Heart left ventricle (tissue), 16 donors: ENCODE data around the gene NECAB2. TPM values are rescaled to one million over a fixed set of nuclear protein-coding genes. Genes with fewer than 3 reads are reported as not detected.

Experiments used
- ATAC-seq, 4 donors: fragments of 200-7000 bp; cut with Tn5 transposase; one replicate each; pipeline ENCODE4 v1.9.1; 2020 to 2022; ENCODE audit warnings: moderate library complexity in 4 of 4, mild to moderate bottlenecking in 3 of 4, moderate number of reproducible peaks in 1 of 4
- DNase-seq, 5 donors: peaks; one replicate each; pipeline ENCODE4 v3.0.0-alpha.2; 2020
- H3K27ac ChIP-seq, 12 donors: fragments of 200-600 bp; sonication (generic) in 4 of 12; one replicate each; pipeline versions ENCODE4 v1.5.0 to v1.8.0; 2016 to 2022; ENCODE audit warnings: mild to moderate bottlenecking in 2 of 12
- H3K27me3 ChIP-seq, 9 donors: fragments of 200-600 bp; sonication (generic) in 2 of 9; one replicate each; pipeline versions ENCODE4 v1.5.1 to v1.8.0; 2016 to 2022; ENCODE audit warnings: mild to moderate bottlenecking in 3 of 9
- H3K36me3 ChIP-seq, 9 donors: fragments of 200-600 bp; sonication (generic) in 2 of 9; one replicate each; pipeline versions ENCODE4 v1.5.0 to v1.8.0; 2018 to 2022; ENCODE audit warnings: mild to moderate bottlenecking in 2 of 9
- H3K4me1 ChIP-seq, 12 donors: fragments of 200-600 bp; sonication (generic) in 4 of 12; one replicate each; pipeline versions ENCODE4 v1.5.0 to v1.8.0; 2016 to 2022; ENCODE audit warnings: mild to moderate bottlenecking in 3 of 12
- H3K4me3 ChIP-seq, 12 donors: fragments of 200-600 bp; sonication (generic) in 4 of 12; one replicate each; pipeline versions ENCODE4 v1.5.0 to v1.8.0; 2017 to 2022; ENCODE audit warnings: mild to moderate bottlenecking in 9 of 12, moderate library complexity in 4 of 12
- H3K9me3 ChIP-seq, 12 donors: fragments of 200-600 bp; sonication (generic) in 4 of 12; one replicate each; pipeline versions ENCODE4 v1.5.0 to v1.8.0; 2016 to 2022; ENCODE audit warnings: mild to moderate bottlenecking in 1 of 12
- CTCF ChIP-seq, 12 donors: fragments of 200-600 bp; sonication (generic) in 4 of 12; IDR thresholded peaks; one replicate each; pipeline versions ENCODE4 v1.5.0 to v1.8.0; 2018 to 2022; ENCODE audit warnings: antibody characterized with exemption in 12 of 12, mild to moderate bottlenecking in 5 of 12
- POLR2A ChIP-seq, 2 donors: fragments of 450-650 bp; IDR thresholded peaks; one replicate each; pipeline ENCODE4 v1.6.1; 2017; ENCODE audit warnings: antibody characterized with exemption in 2 of 2, mild to moderate bottlenecking in 2 of 2, moderate library complexity in 2 of 2
- WGBS, 4 donors: extraction: QIAGEN DNeasy Blood & Tissue Kit in 2 of 4; methylation state at CpG; one replicate each; pipeline versions ENCODE4 v1.1.5 to v1.1.7; 2013 to 2018; 5-methylcytosine and 5-hydroxymethylcytosine counted together
- intact Hi-C, 10 donors: fragments of 100-400 bp; cut with DNase I; formaldehyde crosslinking; loops; one replicate each; pipeline versions ENCODE4 v1.11.1 to v1.14.2; 2022
- polyA plus RNA-seq, 2 donors: library from polyadenylated mRNA; stranded (reverse); fragments of 200-250 nt; gene quantifications; one replicate each; pipeline ENCODE4 v1.2.3, GENCODE V29; 2013
- total RNA-seq, 9 donors: library from RNA; depleted of rRNA in 2 of 9; stranded (reverse); fragments of >200 nt in 2 of 9; fragmentation: NEBNext Ultra II Directional in 3 of 9; extraction: Animal tissue kit (Norgen Biotek cat#: 25700) in 3 of 9; gene quantifications; one replicate each; pipeline versions ENCODE4 v1.1.0 to v1.2.4, GENCODE V29; 2016 to 2023
- donor health status: ischemic (EF 13 %, LVEDD 7.1; RV severe dilation, severe dysfunction).
- donor health status: healthy with polysubstance abuse.
- donor health status: DM: no; HTN: yes; CAD: no.
- donor health status: DM: no; HTN: no; CAD: no.
- donor health status: ischemic (EF 25% LVEDD 6.9; RV normal size, moderate dysfunction).
- donor health status: ischemic (EF 25% LVEDD 5.7; RV mildly dilated, moderate dysfunction).
- donor health status: healthy.
- donor health status: DM: yes; HTN: yes; CAD: no.
- donor health status: ischemic (EF 35%, LVEDD 5.7; RV mildly dilated, moderate dysfunction).
- donor health status: nonischemic (EF 11% LVEDD 7.7; RV severe dilation, severe dysfunction).
- donor health status: DM: yes; HTN: yes; CAD: no.
- donor health status: PGD.
- donor health status: ischemic (EF 29% LVEDD 5.4; RV normal size, mild dysfunction).
- donor health status: nonischemic (EF 23%, LVEDD 6.1; RV moderate dilation, normal function).

The NECAB2 gene
- total and polyA plus RNA-seq, 11 donors: 0.24 to 2.1 (median 0.88) TPM; not detected in 2

GRCh38 chr16:83973581-83974385 lies 5.7 kb downstream of the NECAB2 start:
- peaks cover 0 to 10% (median 0%) of the 10 kb centered on the region in 12 donors for H3K9me3 ChIP-seq
- H3K4me1 ChIP-seq: peaks cover 0 to 3% (median 0%) of the 10 kb centered on the region in 12 donors
- H3K36me3 ChIP-seq: no peaks in the 10 kb centered on the region
- 76 to 82% (median 82%) methylated on average over 18 to 22 of the region's 22 CpGs for WGBS, 4 donors
- H3K27me3 ChIP-seq: peaks cover 0 to 9% (median 0%) of the 10 kb centered on the region in 9 donors
- TF ChIP-seq POLR2A (IDR thresholded peaks at IDR 0.05): no peak
- no peak for TF ChIP-seq CTCF (IDR thresholded peaks at IDR 0.05)
- DNase-seq: peak in 1 of 5 donors; percentile 33
- intact Hi-C loops: loop anchor here in 4 of 10 donors (5.0 to 10.0 kb wide), 4 partner anchors 89 to 341 kb away; no protein-coding TSS in a partner anchor
- H3K27ac ChIP-seq: no peak overlapping the region
- H3K4me3 ChIP-seq: no peak overlapping the region
- no peak for ATAC-seq

- Histone ChIP-seq H3K36me3 (no peaks in the 10 kb centered on the region), H3K9me3 (peaks cover 0 to 15% (median 0%) of the 10 kb centered on the region in 12 donors), H3K27me3 (peaks cover 0 to 4% (median 0%) of the 10 kb centered on the region in 9 donors), H3K4me3 (no peak overlapping the region), H3K27ac (no peak overlapping the region), H3K4me1 (no peaks in the 10 kb centered on the region)
- TF ChIP-seq CTCF (IDR thresholded peaks at IDR 0.05): no peak
- 41 to 57% (median 47%) methylated on average over 7 of the region's 7 CpGs for WGBS, 4 donors
- ATAC-seq (no peak), DNase-seq (peak in 1 of 5 donors; percentile 28)
- intact Hi-C loops: loop anchor here in 4 of 10 donors (5.0 to 10.0 kb wide), 4 partner anchors 88 to 340 kb away; no protein-coding TSS in a partner anchor
Observed at GRCh38 chr16:83974475-83974874, 6.4 kb downstream of the NECAB2 start.

DNA sequence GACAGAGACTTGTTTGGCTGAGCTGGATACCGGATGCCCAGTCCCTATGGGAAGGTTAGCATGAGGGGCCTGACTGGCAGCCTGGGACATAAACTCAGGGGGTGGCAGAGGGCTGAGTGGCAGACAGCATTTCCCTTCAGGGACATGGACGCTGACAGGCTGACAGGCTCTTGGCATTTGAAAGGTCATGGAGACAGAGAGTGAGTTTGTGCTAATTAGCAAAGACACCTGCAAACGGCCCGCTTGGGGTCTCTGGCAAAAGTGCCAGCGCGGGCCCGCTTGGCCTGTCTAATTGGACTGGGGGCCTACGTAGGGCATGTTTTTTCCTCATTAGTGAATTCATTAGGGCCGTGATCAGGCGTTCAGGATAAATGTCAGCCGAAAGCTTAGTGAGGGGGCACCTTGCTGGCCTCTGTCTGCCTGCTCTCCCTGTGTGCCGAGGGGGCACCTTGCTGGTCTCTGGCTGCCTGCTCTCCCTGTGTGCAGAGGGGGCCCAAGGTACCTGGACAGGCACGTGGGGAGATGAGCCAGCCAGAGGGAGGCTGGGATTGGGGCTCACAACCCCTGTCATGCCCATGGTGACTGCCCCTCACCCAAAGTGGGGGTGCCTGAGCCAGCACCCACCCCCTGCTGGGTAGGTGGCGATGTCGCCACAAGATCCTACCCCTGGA lies 7.7 kb downstream of the NECAB2 start:
- Histone ChIP-seq H3K27me3 (peaks cover 0 to 2% (median 0%) of the 10 kb centered on the region in 9 donors), H3K27ac (no peak overlapping the region), H3K36me3 (no peaks in the 10 kb centered on the region), H3K9me3 (peaks cover 0 to 15% (median 0%) of the 10 kb centered on the region in 12 donors), H3K4me3 (no peak overlapping the region), H3K4me1 (no peaks in the 10 kb centered on the region)
- ATAC-seq (no peak), DNase-seq (peak in 1 of 5 donors; percentile 30)
- intact Hi-C loops: loop anchor here in 1 of 10 donors (10.0 kb wide), 1 partner anchor 339 kb away; no protein-coding TSS in a partner anchor
- WGBS, 4 donors: 81 to 89% (median 84%) methylated on average over 14 to 15 of the region's 15 CpGs
- TF ChIP-seq CTCF (IDR thresholded peaks at IDR 0.05) (no peak), POLR2A (IDR thresholded peaks at IDR 0.05) (no peak)
